Panc1 (cell line): ENCODE data around the gene EVX2. TPM values are rescaled to one million over a fixed set of nuclear protein-coding genes. Genes with fewer than 3 reads are reported as not detected.
A peak's percentile ranks its signal among the peaks of the same experiment; 100 is the strongest.

Experiments used
- ATAC-seq: fragments of 200-7000 bp; cut with Tn5 transposase; 2 replicates; pipeline ENCODE4 v1.9.1; 2020; ENCODE audit warnings: mild to moderate bottlenecking, moderate library complexity
- BruUV-seq: library from RNA; stranded (reverse); fragments of 400-500 nt; replicated peaks from 2 replicates; lab custom pipeline; 2021; lab: Mats Ljungman, UMichigan
- CTCF ChIA-PET: fragments of 300-600 bp; sonication (Branson Sonifier 250); formaldehyde crosslinking; loops from one replicate; lab custom pipeline; 2022; ENCODE audit warnings: antibody characterized with exemption; lab: Charles Lee
- POLR2A ChIA-PET: fragments of 300-600 bp; sonication (Branson Sonifier 250); formaldehyde crosslinking; loops from one replicate; lab custom pipeline; 2022; ENCODE audit warnings: antibody characterized with exemption; lab: Charles Lee
- DNase-seq: peaks from one replicate; pipeline ENCODE4 v3.0.0-alpha.2; 2010; ENCODE audit warnings: low read depth, low spot score
- H3K27ac ChIP-seq: 2 replicates; pipeline ENCODE4 v1.5.1; 2011; ENCODE audit warnings: mild to moderate bottlenecking, low read length, inconsistent platforms
- H3K27me3 ChIP-seq: fragments of 200-500 bp; sonication (Bioruptor generic); 2 replicates; pipeline ENCODE4 v1.6.0; 2014; ENCODE audit warnings: low read length, inconsistent platforms; ENCODE audit not compliant: control insufficient read depth, insufficient read depth
- H3K36me3 ChIP-seq: fragments of 200-500 bp; sonication (Bioruptor generic); 2 replicates; pipeline ENCODE4 v1.5.1; 2014; ENCODE audit warnings: inconsistent platforms, mild to moderate bottlenecking, low read length, moderate library complexity; ENCODE audit not compliant: control insufficient read depth, insufficient read depth
- H3K4me1 ChIP-seq: 2 replicates; pipeline ENCODE4 v1.5.1; 2011; ENCODE audit warnings: inconsistent platforms, mild to moderate bottlenecking, low read length, moderate library complexity; ENCODE audit not compliant: control insufficient read depth, insufficient read depth
- H3K4me3 ChIP-seq, 2 experiments: 2 replicates each; pipeline ENCODE4 v1.5.1; 2011 to 2012; ENCODE audit warnings: low read depth in 2 of 2, low read length in 2 of 2, mild to moderate bottlenecking in 2 of 2, inconsistent platforms in 1 of 2, moderate library complexity in 1 of 2
- H3K9me3 ChIP-seq: fragments of 200-500 bp; sonication (Bioruptor generic); 2 replicates; pipeline ENCODE4 v1.5.1; 2014; ENCODE audit warnings: low read depth, mild to moderate bottlenecking, inconsistent platforms, low read length, moderate library complexity; ENCODE audit not compliant: control insufficient read depth, insufficient read depth
- POLR2AphosphoS5 ChIP-seq: IDR thresholded peaks from 2 replicates; pipeline ENCODE4 v1.6.1; 2012; ENCODE audit warnings: mild to moderate bottlenecking, low read depth, low read length, moderate library complexity
- SIN3A ChIP-seq: IDR thresholded peaks from 2 replicates; pipeline ENCODE4 v1.6.1; 2012; ENCODE audit warnings: low read depth, mild to moderate bottlenecking, low read length, moderate library complexity, borderline replicate concordance; ENCODE audit not compliant: insufficient read depth
- TCF7L2 ChIP-seq: IDR thresholded peaks from 2 replicates; pipeline ENCODE4 v1.6.1; 2011; ENCODE audit warnings: mild to moderate bottlenecking, low read depth, low read length, inconsistent platforms
- in situ Hi-C: cut with HindIII; loops from 2 replicates; pipeline ENCODE4 v1.10.0; 2016; ENCODE audit warnings: low sequenced_read_pairs, low pct_unique_long_range_greater_than_20kb
- intact Hi-C: fragments of 100-400 bp; cut with micrococcal nuclease; formaldehyde crosslinking; loops from one replicate; pipeline ENCODE4 v1.10.0; 2022; ENCODE audit not compliant: unreplicated experiment
- total RNA-seq: library from RNA; stranded (reverse); gene quantifications from one replicate; pipeline ENCODE4 v1.2.1, GENCODE V29; 2021; ENCODE audit not compliant: unreplicated experiment
- TF ChIP-seq, protein P1 (sequence below), 2 experiments: IDR thresholded peaks; 2 replicates each; pipeline ENCODE4 v1.6.1; 2011 to 2012; ENCODE audit warnings: low read depth in 2 of 2, control low read depth in 1 of 2, low read length in 1 of 2, mild to moderate bottlenecking in 1 of 2, moderate library complexity in 1 of 2; ENCODE audit not compliant: insufficient read depth in 1 of 2
- TF ChIP-seq, protein P2 (sequence below): fragments of 450-650 bp; IDR thresholded peaks from 2 replicates; pipeline ENCODE4 v1.5.1; 2017; ENCODE audit warnings: mild to moderate bottlenecking

Gene EVX2
- total RNA-seq, 1 experiment from 2014 or later: not detected

DNA sequence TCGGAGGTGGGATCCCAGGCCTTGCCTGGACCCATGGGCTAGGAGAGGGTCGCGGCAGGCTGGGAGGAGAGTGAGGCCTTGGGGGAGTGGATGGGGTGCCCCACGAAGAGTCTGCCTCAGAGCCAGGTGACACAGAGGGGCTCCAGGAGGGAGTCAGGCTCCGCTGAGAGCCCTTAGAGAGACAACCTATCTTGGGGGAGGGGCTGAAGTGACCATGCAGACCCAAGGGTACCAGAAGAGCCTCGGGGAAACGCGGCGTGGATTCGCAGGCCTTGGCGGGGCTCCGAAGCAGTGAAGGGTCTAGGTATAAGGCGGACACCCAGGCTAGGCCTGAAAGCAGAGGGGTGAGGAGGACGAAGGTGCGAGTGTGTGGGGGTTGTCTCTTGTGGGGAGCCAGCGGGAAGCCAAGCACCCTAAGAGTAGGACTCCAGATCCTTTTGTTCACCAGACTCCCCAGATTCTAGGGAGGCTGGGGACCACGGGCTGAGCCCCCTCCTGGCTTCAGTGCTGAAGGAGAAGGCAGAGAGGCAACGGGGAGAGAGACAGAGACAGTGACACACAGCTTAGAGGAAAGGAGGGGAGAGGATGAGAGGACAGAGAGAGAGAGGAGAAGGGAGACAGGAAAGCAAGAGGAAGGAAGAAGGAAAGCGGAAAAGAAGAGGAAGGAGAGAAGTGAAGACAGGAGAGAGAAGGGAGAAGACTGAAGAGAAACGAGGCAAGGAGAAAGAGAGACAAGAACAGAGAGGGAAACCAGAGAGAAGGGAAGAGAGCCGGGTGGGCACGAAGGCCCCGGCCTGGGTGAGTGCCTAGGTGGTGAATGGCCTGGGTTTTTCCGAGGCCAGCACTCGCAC is 22.2 kb upstream of the EVX2 start:
- Histone ChIP-seq H3K4me3 (peak overlapping the region; percentile 41 to 43), H3K27ac (no peak overlapping the region), H3K9me3 (no peaks in the 10 kb centered on the region), H3K4me1 (peaks cover 5% of the 10 kb centered on the region), H3K27me3 (0 out of 2 replicates have a peak, but pooled peaks cover 3% of the 10 kb centered on the region), H3K36me3 (no peaks in the 10 kb centered on the region)
- in situ Hi-C loops: no loop called here
- CTCF ChIA-PET: interaction anchor here (0.7 to 0.8 kb wide), 2 partner anchors 33 to 546 kb away, joined by 3 read pairs; no protein-coding TSS in a partner anchor
- intact Hi-C loops: no loop called here
- peak; percentile 34; the same call in 1 of the 2 replicates for ATAC-seq
- no peak for TF ChIP-seq SIN3A
- TF ChIP-seq, protein P1, sequence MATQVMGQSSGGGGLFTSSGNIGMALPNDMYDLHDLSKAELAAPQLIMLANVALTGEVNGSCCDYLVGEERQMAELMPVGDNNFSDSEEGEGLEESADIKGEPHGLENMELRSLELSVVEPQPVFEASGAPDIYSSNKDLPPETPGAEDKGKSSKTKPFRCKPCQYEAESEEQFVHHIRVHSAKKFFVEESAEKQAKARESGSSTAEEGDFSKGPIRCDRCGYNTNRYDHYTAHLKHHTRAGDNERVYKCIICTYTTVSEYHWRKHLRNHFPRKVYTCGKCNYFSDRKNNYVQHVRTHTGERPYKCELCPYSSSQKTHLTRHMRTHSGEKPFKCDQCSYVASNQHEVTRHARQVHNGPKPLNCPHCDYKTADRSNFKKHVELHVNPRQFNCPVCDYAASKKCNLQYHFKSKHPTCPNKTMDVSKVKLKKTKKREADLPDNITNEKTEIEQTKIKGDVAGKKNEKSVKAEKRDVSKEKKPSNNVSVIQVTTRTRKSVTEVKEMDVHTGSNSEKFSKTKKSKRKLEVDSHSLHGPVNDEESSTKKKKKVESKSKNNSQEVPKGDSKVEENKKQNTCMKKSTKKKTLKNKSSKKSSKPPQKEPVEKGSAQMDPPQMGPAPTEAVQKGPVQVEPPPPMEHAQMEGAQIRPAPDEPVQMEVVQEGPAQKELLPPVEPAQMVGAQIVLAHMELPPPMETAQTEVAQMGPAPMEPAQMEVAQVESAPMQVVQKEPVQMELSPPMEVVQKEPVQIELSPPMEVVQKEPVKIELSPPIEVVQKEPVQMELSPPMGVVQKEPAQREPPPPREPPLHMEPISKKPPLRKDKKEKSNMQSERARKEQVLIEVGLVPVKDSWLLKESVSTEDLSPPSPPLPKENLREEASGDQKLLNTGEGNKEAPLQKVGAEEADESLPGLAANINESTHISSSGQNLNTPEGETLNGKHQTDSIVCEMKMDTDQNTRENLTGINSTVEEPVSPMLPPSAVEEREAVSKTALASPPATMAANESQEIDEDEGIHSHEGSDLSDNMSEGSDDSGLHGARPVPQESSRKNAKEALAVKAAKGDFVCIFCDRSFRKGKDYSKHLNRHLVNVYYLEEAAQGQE (IDR thresholded peaks at IDR 0.05; ENCODE audit: insufficient read depth in 1 of 2, low read depth in 2 of 2, low read length in 1 of 2): no peak
- TF ChIP-seq POLR2AphosphoS5: no peak
- BruUV-seq: no TSS peak
- POLR2A ChIA-PET: interaction anchor here (0.6 kb wide), 1 partner anchor 531 kb away, joined by 4 read pairs; no protein-coding TSS in a partner anchor
- no peak for DNase-seq

DNA sequence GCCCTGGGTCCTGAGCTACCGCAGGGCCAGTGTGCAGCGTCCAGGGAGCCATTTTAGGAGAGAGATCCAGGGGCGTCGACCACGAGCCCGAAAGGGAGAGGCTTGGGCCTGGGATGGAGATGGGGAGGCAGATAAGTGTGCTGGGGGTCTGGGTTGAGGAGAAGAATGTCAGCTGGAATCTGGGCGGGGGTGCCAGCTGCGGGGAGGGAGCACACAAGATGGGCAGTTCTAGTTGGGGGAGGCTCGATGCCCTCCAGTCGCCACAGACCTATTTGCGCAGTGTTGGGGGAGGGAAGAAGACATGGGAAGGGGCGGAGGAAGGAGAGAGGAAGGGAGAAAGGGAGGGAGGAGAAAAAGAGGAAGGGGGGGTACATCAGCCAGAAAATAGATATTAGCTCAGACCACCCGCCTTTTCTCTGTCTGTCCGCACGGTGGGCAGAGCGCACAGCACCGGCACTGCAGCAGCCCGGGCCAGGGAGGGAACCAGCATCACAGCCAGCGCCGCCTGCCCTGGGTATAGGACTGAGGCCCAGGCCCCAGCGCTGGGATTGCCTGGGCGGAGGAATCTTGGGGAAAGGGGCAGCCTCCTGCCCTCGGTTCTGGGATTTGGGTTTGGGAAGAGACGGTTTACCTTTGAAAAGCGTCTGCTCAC is 21.4 kb upstream of the EVX2 start:
- Histone ChIP-seq H3K4me3 (no peak overlapping the region), H3K27ac (no peak overlapping the region), H3K9me3 (no peaks in the 10 kb centered on the region), H3K36me3 (no peaks in the 10 kb centered on the region), H3K4me1 (peaks cover 5% of the 10 kb centered on the region), H3K27me3 (0 out of 2 replicates have a peak, but pooled peaks cover under 1% of the 10 kb centered on the region)
- intact Hi-C loops: no loop called here
- no peak for ATAC-seq
- CTCF ChIA-PET: no interaction called here
- POLR2A ChIA-PET: no interaction called here
- TF ChIP-seq SIN3A: no peak
- TF ChIP-seq, protein P2, sequence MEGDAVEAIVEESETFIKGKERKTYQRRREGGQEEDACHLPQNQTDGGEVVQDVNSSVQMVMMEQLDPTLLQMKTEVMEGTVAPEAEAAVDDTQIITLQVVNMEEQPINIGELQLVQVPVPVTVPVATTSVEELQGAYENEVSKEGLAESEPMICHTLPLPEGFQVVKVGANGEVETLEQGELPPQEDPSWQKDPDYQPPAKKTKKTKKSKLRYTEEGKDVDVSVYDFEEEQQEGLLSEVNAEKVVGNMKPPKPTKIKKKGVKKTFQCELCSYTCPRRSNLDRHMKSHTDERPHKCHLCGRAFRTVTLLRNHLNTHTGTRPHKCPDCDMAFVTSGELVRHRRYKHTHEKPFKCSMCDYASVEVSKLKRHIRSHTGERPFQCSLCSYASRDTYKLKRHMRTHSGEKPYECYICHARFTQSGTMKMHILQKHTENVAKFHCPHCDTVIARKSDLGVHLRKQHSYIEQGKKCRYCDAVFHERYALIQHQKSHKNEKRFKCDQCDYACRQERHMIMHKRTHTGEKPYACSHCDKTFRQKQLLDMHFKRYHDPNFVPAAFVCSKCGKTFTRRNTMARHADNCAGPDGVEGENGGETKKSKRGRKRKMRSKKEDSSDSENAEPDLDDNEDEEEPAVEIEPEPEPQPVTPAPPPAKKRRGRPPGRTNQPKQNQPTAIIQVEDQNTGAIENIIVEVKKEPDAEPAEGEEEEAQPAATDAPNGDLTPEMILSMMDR: no peak
- TF ChIP-seq, protein P1 (IDR thresholded peaks at IDR 0.05; ENCODE audit: insufficient read depth in 1 of 2, low read depth in 2 of 2, low read length in 1 of 2): no peak
- TF ChIP-seq POLR2AphosphoS5: no peak
- no peak for TF ChIP-seq TCF7L2
- no TSS peak for BruUV-seq
- no peak for DNase-seq
- in situ Hi-C loops: no loop called here
